HEK293 (cell line): ENCODE results near the gene IL31RA.

Source experiments
- CTCF ChIA-PET: fragments of 350-600 bp; formaldehyde crosslinking; extraction: SDS; loops from one replicate; lab custom pipeline; 2021; ENCODE audit warnings: antibody characterized with exemption; lab: Yijun Ruan, JAX
- POLR2A ChIA-PET: fragments of 300-600 bp; formaldehyde crosslinking; extraction: SDS; loops from one replicate; lab custom pipeline; 2020; ENCODE audit warnings: antibody characterized with exemption, inconsistent platforms; lab: Yijun Ruan, JAX
- H3K27ac ChIP-seq: fragments of 200-500 bp; sonication (Bioruptor generic); 2 replicates; pipeline ENCODE4 v1.5.1; 2014; ENCODE audit warnings: low read depth, low read length, control low read depth, inconsistent platforms; ENCODE audit errors: extremely low read depth
- H3K36me3 ChIP-seq, 2 experiments: fragments of 200-500 bp in 1 of 2; sonication (Bioruptor generic) in 1 of 2; 1 replicate in 1 of 2; 2 replicates in 1 of 2; pipeline ENCODE4 v1.5.1; 2014 to 2017; ENCODE audit warnings: inconsistent platforms in 2 of 2, low read length in 2 of 2; ENCODE audit not compliant: control insufficient read depth in 2 of 2, insufficient read depth in 1 of 2
- H3K4me1 ChIP-seq: fragments of 200-500 bp; sonication (Bioruptor generic); 2 replicates; pipeline ENCODE4 v1.5.1; 2014; ENCODE audit warnings: mild to moderate bottlenecking, low read length, inconsistent platforms; ENCODE audit not compliant: control insufficient read depth, insufficient read depth
- H3K4me3 ChIP-seq: 2 replicates; pipeline ENCODE4 v1.5.1; 2011; ENCODE audit warnings: low read depth, mild to moderate bottlenecking, control low read depth, low read length, moderate library complexity
- H3K9me3 ChIP-seq: fragments of 200-500 bp; sonication (Bioruptor generic); 2 replicates; pipeline ENCODE4 v1.5.1; 2014; ENCODE audit warnings: low read depth, low read length, inconsistent platforms; ENCODE audit not compliant: control insufficient read depth, insufficient read depth
- EGR2 ChIP-seq: fragments of 450-650 bp; formaldehyde crosslinking; IDR thresholded peaks from 2 replicates; pipeline ENCODE4 v1.5.1; 2016; ENCODE audit warnings: low read depth, missing biosample characterization, missing genetic modification characterization
- GLIS2 ChIP-seq: fragments of 450-650 bp; formaldehyde crosslinking; IDR thresholded peaks from 2 replicates; pipeline ENCODE4 v1.5.1; 2016; ENCODE audit warnings: missing biosample characterization, missing genetic modification characterization
- IKZF3 ChIP-seq: fragments of 450-650 bp; IDR thresholded peaks from 2 replicates; pipeline ENCODE4 v1.5.0; 2018; ENCODE audit warnings: missing biosample characterization, mild to moderate bottlenecking, missing genetic modification characterization, moderate library complexity
- KLF1 ChIP-seq: fragments of 450-650 bp; formaldehyde crosslinking; IDR thresholded peaks from 2 replicates; pipeline ENCODE4 v1.5.1; 2016; ENCODE audit warnings: missing biosample characterization, missing genetic modification characterization
- SP3 ChIP-seq: fragments of 450-650 bp; formaldehyde crosslinking; IDR thresholded peaks from 2 replicates; pipeline ENCODE4 v1.5.1; 2016; ENCODE audit warnings: missing biosample characterization, missing genetic modification characterization
- ZEB2 ChIP-seq: fragments of 450-650 bp; formaldehyde crosslinking; IDR thresholded peaks from 2 replicates; pipeline ENCODE4 v1.5.1; 2016; ENCODE audit warnings: missing biosample characterization, missing genetic modification characterization
- ZFHX2 ChIP-seq: fragments of 450-650 bp; formaldehyde crosslinking; conservative IDR thresholded peaks from 2 replicates; pipeline ENCODE4 v1.5.1; 2016; ENCODE audit warnings: missing biosample characterization, missing genetic modification characterization
- ZFP3 ChIP-seq: fragments of 450-650 bp; formaldehyde crosslinking; IDR thresholded peaks from 2 replicates; pipeline ENCODE4 v1.5.1; 2016; ENCODE audit warnings: low read depth, missing biosample characterization, missing genetic modification characterization
- ZNF155 ChIP-seq: fragments of 450-650 bp; formaldehyde crosslinking; IDR thresholded peaks from 2 replicates; pipeline ENCODE4 v1.5.1; 2016; ENCODE audit warnings: missing biosample characterization, missing genetic modification characterization
- ZNF302 ChIP-seq: fragments of 450-650 bp; formaldehyde crosslinking; IDR thresholded peaks from 2 replicates; pipeline ENCODE4 v1.5.1; 2016; ENCODE audit warnings: missing biosample characterization, missing genetic modification characterization, low read depth
- ZNF404 ChIP-seq: fragments of 450-650 bp; formaldehyde crosslinking; IDR thresholded peaks from 2 replicates; pipeline ENCODE4 v1.5.1; 2017; ENCODE audit warnings: missing biosample characterization, missing genetic modification characterization
- ZNF48 ChIP-seq: fragments of 450-650 bp; formaldehyde crosslinking; IDR thresholded peaks from 2 replicates; pipeline ENCODE4 v1.5.1; 2016; ENCODE audit warnings: missing biosample characterization, missing genetic modification characterization
- ZNF660 ChIP-seq: fragments of 450-650 bp; IDR thresholded peaks from 2 replicates; pipeline ENCODE4 v1.5.1; 2018; ENCODE audit warnings: missing biosample characterization, mild to moderate bottlenecking, missing genetic modification characterization
- ZSCAN30 ChIP-seq: fragments of 450-650 bp; IDR thresholded peaks from 2 replicates; pipeline ENCODE4 v1.5.1; 2018; ENCODE audit warnings: missing biosample characterization, mild to moderate bottlenecking, missing genetic modification characterization, moderate library complexity
- TF ChIP-seq, protein P1 (sequence below): fragments of 450-650 bp; formaldehyde crosslinking; IDR thresholded peaks from 2 replicates; pipeline ENCODE4 v1.5.1; 2016; ENCODE audit warnings: missing biosample characterization, missing genetic modification characterization
- TF ChIP-seq, protein P2 (sequence below): fragments of 450-650 bp; formaldehyde crosslinking; IDR thresholded peaks from 2 replicates; pipeline ENCODE4 v1.5.1; 2017; ENCODE audit warnings: missing biosample characterization, mild to moderate bottlenecking, missing genetic modification characterization, moderate library complexity
- TF ChIP-seq, protein P3 (sequence below): fragments of 450-650 bp; formaldehyde crosslinking; IDR thresholded peaks from 2 replicates; pipeline ENCODE4 v1.5.1; 2016; ENCODE audit warnings: missing biosample characterization, missing genetic modification characterization
- TF ChIP-seq, protein P4 (sequence below): fragments of 450-650 bp; formaldehyde crosslinking; IDR thresholded peaks from 2 replicates; pipeline ENCODE4 v1.5.1; 2016; ENCODE audit warnings: missing biosample characterization, missing genetic modification characterization

Gene IL31RA

GRCh38 chr5:55897905-55898304, 46.7 kb downstream of the IL31RA start:
- H3K27ac ChIP-seq: no peak overlapping the region
- no peaks in the 10 kb centered on the region for H3K9me3 ChIP-seq
- no peak for TF ChIP-seq GLIS2
- no peak for TF ChIP-seq ZNF660 (tag by site-specific recombination)
- TF ChIP-seq ZFHX2 (tag by site-specific recombination): peak; percentile 94
- peak; percentile 92 for TF ChIP-seq EGR2 (tag by site-specific recombination)
- H3K36me3 ChIP-seq: no peaks in the 10 kb centered on the region
- no peak overlapping the region for H3K4me3 ChIP-seq
- CTCF ChIA-PET: no interaction called here
- H3K4me1 ChIP-seq: no peaks in the 10 kb centered on the region
- POLR2A ChIA-PET: no interaction called here

- ChIA-PET CTCF (interaction anchor here (0.7 kb wide), 1 partner anchor 540 kb away, joined by 3 read pairs; no protein-coding TSS in a partner anchor), POLR2A (no interaction called here)
- Histone ChIP-seq H3K9me3 (no peaks in the 10 kb centered on the region), H3K4me3 (no peak overlapping the region)
- TF ChIP-seq, protein P1, sequence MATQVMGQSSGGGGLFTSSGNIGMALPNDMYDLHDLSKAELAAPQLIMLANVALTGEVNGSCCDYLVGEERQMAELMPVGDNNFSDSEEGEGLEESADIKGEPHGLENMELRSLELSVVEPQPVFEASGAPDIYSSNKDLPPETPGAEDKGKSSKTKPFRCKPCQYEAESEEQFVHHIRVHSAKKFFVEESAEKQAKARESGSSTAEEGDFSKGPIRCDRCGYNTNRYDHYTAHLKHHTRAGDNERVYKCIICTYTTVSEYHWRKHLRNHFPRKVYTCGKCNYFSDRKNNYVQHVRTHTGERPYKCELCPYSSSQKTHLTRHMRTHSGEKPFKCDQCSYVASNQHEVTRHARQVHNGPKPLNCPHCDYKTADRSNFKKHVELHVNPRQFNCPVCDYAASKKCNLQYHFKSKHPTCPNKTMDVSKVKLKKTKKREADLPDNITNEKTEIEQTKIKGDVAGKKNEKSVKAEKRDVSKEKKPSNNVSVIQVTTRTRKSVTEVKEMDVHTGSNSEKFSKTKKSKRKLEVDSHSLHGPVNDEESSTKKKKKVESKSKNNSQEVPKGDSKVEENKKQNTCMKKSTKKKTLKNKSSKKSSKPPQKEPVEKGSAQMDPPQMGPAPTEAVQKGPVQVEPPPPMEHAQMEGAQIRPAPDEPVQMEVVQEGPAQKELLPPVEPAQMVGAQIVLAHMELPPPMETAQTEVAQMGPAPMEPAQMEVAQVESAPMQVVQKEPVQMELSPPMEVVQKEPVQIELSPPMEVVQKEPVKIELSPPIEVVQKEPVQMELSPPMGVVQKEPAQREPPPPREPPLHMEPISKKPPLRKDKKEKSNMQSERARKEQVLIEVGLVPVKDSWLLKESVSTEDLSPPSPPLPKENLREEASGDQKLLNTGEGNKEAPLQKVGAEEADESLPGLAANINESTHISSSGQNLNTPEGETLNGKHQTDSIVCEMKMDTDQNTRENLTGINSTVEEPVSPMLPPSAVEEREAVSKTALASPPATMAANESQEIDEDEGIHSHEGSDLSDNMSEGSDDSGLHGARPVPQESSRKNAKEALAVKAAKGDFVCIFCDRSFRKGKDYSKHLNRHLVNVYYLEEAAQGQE (tag by site-specific recombination): no peak
- no peak for TF ChIP-seq SP3 (tag by site-specific recombination)
- TF ChIP-seq ZNF404 (tag by site-specific recombination): no peak
- no peak for TF ChIP-seq ZNF302 (tag by site-specific recombination)
- TF ChIP-seq, protein P2, sequence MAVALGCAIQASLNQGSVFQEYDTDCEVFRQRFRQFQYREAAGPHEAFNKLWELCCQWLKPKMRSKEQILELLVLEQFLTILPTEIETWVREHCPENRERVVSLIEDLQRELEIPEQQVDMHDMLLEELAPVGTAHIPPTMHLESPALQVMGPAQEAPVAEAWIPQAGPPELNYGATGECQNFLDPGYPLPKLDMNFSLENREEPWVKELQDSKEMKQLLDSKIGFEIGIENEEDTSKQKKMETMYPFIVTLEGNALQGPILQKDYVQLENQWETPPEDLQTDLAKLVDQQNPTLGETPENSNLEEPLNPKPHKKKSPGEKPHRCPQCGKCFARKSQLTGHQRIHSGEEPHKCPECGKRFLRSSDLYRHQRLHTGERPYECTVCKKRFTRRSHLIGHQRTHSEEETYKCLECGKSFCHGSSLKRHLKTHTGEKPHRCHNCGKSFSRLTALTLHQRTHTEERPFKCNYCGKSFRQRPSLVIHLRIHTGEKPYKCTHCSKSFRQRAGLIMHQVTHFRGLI (tag by site-specific recombination): no peak
- no peak for TF ChIP-seq ZNF48 (tag by site-specific recombination)
- TF ChIP-seq, protein P3, sequence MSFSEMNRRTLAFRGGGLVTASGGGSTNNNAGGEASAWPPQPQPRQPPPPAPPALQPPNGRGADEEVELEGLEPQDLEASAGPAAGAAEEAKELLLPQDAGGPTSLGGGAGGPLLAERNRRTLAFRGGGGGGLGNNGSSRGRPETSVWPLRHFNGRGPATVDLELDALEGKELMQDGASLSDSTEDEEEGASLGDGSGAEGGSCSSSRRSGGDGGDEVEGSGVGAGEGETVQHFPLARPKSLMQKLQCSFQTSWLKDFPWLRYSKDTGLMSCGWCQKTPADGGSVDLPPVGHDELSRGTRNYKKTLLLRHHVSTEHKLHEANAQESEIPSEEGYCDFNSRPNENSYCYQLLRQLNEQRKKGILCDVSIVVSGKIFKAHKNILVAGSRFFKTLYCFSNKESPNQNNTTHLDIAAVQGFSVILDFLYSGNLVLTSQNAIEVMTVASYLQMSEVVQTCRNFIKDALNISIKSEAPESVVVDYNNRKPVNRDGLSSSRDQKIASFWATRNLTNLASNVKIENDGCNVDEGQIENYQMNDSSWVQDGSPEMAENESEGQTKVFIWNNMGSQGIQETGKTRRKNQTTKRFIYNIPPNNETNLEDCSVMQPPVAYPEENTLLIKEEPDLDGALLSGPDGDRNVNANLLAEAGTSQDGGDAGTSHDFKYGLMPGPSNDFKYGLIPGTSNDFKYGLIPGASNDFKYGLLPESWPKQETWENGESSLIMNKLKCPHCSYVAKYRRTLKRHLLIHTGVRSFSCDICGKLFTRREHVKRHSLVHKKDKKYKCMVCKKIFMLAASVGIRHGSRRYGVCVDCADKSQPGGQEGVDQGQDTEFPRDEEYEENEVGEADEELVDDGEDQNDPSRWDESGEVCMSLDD (tag by site-specific recombination): no peak
- no peak for TF ChIP-seq ZEB2 (tag by site-specific recombination)
- no peak for TF ChIP-seq KLF1
- no peak for TF ChIP-seq ZSCAN30 (tag by site-specific recombination)
- TF ChIP-seq, all 188 proteins: peak for 0
- Histone ChIP-seq H3K4me1 (no peaks in the 10 kb centered on the region), H3K27ac (no peak overlapping the region), H3K36me3 (no peaks in the 10 kb centered on the region)
Measured at GRCh38 chr5:55899344-55899743, 48.2 kb downstream of the IL31RA start.

DNA sequence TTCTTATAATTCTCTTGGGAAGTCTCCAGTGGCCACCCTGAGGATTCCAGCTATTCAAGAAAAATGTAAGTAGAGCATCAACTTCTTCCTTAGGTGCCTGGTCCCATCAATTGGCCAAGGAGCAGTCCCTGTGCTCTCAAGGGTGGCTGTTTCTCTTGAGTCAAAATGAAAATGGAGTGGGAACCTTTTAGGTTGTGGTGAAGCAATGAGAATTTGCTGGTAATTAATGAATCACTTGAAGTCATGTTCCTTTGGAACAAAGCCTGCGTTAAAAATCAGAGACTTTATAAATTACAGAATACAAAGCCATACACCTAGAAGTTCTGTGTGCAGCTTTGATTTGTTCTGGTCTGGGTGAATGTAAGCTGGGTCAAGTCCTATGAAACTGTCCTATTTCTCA, 48.9 kb downstream of the IL31RA start:
- POLR2A ChIA-PET: no interaction called here
- Histone ChIP-seq H3K4me3 (no peak overlapping the region), H3K4me1 (no peaks in the 10 kb centered on the region), H3K9me3 (no peaks in the 10 kb centered on the region), H3K36me3 (no peaks in the 10 kb centered on the region), H3K27ac (no peak overlapping the region)
- TF ChIP-seq IKZF3 (tag by site-specific recombination) (no peak), ZFP3 (no peak), ZNF155 (no peak)
- TF ChIP-seq, protein P4, sequence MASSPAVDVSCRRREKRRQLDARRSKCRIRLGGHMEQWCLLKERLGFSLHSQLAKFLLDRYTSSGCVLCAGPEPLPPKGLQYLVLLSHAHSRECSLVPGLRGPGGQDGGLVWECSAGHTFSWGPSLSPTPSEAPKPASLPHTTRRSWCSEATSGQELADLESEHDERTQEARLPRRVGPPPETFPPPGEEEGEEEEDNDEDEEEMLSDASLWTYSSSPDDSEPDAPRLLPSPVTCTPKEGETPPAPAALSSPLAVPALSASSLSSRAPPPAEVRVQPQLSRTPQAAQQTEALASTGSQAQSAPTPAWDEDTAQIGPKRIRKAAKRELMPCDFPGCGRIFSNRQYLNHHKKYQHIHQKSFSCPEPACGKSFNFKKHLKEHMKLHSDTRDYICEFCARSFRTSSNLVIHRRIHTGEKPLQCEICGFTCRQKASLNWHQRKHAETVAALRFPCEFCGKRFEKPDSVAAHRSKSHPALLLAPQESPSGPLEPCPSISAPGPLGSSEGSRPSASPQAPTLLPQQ (tag by site-specific recombination): no peak
- CTCF ChIA-PET: interaction anchor here (0.6 kb wide), 1 partner anchor 11 kb away, joined by 3 read pairs; no protein-coding TSS in a partner anchor
